Mesenteric fat pad (tissue), 1 donor: ENCODE measurements around the gene PRSS33. TPM values are rescaled to one million over a fixed set of nuclear protein-coding genes. Genes with fewer than 3 reads are reported as not detected.

Experiments used
- DNase-seq: peaks from one replicate; pipeline ENCODE4 v3.0.0-alpha.2; 2020; ENCODE audit warnings: low spot score
- total RNA-seq: library from RNA; stranded (reverse); fragmentation: NEBNext Ultra II Directional; extraction: Animal tissue kit (Norgen Biotek cat#: 25700); gene quantifications from one replicate; pipeline ENCODE4 v1.2.1, GENCODE V29; 2021
- donor health status: DM: yes; HTN: yes; CAD: no.

PRSS33 gene
- total RNA-seq, 1 donor from 2014 or later, result not detected

DNA sequence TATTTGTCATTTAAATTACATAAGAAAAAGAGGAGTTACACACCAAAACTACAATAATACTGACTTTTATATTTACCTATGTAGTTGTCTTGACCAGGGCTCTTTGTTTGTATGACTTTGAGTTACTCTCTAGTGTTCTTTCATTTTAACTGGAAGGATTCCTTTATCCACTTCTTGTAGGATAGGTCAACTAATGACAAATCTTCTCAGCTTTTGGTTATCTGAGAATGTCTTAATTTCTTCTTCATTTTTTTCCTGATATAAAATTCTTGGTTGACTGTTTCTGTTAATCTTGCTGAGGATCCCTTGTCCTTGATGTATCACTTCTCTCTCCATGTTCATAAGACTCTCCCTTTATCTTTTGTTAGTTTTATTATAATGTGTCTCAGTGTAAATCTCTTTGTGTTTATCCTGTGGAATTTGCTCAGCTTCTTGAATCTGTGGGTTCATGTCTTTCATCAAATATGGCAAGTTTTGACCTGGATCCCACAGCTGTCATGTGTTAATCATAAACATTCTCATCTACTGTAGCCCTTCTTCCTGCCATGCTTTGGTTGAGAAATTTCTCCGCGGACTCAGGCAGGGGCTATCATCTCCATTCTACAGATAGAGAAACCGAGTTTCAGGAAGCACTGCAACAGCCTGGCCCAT is 16.3 kb upstream of the PRSS33 start:
- DNase-seq, result no peak

DNA sequence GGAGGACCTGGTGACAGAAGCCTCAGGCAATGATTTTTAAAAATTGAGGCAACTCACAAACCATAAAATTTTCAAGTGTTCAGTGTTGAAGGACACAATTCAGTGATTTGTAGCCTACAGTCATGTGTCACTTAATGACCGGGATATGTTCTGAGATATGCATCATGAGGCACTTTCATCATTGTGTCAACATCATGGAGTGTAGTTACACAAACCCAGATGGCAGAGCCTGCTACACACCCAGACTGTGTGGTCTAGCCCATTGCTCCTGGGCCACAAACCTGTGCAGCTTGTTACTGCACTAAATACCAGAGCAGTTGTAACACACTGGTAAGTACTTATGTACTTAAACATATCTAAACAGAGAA is 12.5 kb upstream of the PRSS33 start:
- DNase-seq, result no peak

DNA sequence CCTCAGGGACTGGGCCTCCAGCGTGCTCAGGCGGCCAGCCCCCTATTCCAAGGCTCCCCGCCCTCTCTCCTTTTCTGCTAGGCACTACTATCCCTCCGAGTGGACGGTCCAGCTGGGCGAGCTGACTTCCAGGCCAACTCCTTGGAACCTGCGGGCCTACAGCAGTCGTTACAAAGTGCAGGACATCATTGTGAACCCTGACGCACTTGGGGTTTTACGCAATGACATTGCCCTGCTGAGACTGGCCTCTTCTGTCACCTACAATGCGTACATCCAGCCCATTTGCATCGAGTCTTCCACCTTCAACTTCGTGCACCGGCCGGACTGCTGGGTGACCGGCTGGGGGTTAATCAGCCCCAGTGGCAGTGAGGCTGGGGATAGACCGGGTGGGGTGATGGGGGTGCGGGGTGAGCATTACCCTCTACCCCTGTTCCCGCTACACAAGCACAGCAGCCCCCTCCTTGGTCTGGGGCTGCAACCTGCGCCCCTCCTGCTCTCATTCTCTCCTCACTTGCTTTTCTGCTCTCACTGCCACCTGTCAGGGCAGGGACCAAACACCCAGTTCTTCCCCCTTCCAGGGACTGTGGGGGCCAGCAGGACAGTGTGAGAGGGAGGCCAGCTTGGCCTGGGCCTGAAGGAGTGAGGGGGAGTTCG is 12.0 kb upstream of the PRSS33 start:
- no peak for DNase-seq

DNA sequence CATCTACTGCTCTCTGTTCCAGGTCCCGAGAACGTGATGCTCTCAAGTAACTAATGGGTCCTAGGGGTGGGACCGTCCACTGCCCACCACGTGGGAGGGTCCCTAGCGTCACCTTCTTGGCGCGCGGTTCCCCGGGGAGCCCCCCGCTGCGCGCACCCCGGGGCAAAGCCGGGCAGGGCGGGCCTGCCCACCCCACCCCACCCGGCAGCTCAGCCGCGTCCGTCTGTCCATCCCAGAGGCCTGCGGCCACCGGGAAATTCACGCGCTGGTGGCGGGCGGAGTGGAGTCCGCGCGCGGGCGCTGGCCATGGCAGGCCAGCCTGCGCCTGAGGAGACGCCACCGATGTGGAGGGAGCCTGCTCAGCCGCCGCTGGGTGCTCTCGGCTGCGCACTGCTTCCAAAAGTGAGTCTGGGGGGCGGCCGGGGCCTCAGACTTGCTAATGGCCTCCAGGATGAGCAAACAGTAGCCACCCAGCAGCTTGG is 11.4 kb upstream of the PRSS33 start:
- DNase-seq, result no peak

DNA sequence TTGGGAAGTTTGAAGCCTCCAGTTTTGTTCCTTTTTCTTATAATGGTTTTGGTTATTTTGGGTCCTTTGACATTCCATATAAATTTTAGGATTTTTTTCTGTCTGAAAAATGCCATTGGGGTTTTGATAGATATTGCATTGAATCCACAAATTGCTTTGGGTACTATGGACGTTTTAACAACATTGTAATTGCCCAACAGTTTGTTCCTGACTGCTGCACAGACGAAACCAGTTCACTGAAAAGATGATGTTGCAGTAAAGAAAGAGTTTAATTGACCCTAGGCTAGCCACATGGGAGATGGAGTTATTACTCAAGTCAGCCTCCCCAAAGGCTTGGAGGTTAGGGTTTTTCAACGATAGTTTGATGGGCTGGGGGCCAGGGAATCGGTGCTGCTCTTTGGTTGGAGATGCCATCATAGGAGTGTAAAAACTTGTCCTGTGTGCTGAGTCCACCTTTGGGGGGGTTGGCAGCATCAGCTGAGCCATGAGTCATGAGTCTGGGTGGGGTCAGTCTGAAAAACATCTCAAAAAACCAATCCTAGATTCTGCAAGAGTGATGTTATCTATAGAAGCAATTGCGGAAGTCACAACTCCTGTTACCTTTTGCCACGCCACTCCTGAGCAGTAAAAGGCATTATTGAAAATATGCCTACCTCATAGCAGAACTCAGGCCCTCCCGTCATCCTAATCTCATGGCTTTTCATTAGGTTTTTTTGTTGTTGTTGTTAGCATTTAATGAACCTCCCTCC is 8.2 kb upstream of the PRSS33 start:
- no peak for DNase-seq

DNA sequence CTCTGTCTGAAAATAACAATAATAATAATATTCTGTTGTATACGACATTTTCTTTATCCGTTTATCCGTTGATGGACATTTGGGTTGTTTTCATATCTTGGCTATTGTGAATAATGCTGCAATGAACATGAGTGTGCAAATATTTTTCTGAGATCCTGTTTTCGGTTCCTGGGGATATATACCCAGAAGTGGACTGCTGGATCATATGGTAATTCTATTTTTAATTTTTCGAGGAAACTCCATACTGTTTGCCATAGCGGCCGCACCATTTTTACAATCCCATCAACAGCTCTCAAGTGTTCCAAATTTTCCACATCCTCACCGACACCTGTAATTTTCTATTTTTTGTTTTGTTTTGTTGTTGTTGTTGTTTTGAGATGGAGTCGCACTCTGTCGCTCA is 5.6 kb upstream of the PRSS33 start:
- DNase-seq, result no peak

DNA sequence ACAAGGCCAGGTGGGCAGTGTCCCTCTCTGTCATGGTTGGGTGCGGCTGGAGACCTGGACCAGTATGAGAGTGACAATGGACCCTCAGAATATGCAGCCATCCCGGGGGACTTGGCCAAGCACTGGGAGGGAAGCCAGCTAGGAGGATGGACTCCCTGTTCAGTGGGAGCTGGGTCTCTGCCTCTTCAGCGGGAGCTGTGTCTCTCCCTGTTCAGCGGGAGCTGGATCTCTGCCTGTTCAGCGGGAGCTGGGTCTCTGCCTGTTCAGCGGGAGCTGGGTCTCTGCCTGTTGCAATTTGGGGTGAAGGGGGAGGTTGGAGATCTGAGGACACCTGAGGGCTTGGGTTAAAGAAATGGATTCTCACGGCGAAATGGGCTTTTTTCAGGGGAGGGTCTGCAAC is 3.8 kb upstream of the PRSS33 start:
- no peak for DNase-seq

DNA sequence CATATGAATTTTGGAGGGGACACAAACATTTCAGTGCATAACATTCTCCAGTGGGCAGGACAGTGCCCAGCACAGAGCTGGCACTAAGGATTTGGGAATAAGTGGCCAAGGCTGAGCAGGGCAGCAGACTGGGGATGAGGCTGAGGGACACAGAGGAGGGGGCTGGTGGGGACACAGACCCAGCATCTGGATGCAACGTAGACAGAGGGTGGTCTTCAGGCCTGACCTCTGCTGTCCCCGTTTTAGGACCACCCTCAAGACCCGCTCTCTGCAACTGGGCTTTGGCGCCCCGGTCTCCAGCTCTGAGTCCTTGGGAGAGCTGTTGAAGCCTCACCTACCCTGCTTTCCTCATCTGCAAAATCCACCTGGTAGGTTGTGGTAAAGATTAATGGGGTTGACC is 3.3 kb upstream of the PRSS33 start:
- DNase-seq, result no peak

DNA sequence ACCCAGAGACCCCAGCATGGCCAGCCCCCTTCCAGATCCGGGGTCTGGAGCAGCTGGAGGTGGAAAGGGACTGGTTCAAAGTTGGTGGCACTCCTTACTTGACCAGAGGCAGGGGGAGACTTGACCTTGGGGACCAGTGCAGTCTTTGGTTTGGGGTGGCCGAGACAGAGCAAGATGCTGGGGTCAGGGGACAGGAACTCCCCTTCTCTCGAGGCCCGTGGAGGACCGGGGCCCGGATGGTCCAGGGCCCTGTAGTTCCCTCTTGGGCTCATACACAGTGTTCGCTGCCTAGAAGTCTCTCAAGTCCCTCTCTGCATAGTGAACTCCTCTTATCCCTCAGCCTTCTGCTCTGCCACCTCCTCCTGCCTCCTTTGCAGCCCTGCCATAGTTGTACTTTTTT is 601 bp upstream of the PRSS33 start:
- DNase-seq, result no peak

DNA sequence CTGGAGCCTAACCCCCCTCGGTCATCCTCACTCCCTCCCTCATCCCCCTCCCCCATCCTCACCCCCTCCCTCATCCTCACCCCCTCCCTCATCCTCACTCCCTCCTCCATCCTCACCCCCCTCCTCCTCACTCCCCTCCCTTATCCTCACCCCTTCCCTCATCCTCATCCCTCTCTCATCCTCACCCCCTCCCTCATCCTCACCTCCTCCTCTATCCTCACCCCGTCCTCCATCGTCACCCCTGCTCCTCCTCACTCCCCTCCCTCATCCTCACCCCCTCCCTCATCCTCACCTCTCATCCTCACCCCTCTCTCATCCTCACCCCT is 571 bp downstream of the PRSS33 start:
- no peak for DNase-seq

DNA sequence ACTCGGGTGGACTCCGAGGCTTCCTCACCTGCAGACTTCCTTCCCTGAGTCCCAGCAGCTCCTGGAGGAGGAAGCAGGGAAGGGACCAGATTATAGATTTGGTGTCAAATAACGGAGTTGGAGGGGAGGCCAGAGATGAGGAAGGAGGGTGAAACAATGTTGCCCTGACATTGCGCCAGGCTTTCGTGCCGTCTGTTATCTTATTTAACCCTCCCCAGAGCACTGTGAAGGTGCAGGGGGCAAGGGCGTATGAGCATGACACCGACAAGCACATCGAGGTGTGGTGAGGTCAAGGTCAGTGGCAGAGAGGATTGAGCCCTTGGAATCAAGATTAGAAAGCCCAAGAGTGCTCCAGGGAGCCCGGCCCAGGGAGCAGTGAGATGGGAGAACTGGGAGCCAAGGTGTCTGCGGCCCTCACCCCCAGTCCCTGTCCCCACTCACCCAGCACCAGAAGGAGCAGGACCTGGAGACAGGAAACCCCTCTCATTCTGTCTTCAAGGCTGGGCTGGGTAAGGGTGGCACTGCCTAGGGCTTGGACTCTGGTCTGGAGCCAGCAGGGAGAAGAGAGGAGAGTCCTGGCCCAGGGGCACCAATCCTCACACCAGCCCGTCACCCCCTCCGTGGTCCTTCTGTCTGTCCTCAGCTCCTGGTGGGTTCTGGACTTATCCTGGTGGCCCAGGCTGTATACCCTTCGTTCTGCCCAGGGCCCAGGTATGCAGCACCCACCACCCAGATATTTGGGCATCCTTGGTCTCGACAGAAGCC is 1.1 kb downstream of the PRSS33 start:
- DNase-seq, result no peak

DNA sequence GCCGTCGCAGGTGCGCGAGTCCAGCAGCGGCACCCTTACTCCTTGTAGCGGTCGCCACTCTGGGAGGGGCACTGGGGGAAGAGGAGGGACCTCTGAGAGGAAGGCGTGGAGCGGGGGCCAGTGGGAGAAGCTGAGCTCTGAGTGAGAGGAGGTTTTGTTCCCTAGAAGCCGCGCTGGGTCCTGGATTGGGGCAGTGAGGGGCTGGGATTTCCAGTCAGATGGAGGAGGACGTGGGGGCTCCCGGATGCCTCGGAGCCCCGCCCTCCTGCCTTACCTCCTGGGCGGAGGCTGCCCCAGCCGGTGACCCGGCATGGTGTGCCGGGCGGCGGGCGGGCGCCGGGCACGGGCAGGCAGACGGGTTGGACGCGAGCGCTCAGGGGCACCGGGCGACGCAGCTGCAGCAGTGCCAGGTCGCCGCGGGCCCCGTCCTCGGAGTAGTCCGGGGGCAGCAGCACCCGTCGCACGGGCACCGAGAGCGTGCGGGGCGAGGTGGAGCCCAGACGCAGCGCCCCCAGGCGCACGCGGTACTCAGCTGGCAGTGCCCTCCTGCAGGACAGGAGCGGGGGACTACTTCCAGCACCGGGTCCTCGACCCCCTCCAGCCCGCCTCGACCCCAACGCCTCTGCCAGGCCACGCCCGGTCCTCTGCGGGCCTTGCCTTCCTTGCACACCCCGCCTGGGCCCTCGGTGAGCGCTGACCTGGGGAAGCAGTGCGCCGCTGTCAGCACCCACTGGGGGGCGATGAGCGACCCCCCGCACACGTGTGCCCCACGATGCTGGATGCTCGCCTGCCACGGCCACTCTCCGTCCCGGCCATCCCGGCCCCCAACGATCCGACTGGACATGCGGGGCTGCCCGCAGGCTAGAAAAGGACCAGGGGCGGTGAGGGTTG is 2.0 kb downstream of the PRSS33 start:
- DNase-seq, result peak; percentile 86

DNA sequence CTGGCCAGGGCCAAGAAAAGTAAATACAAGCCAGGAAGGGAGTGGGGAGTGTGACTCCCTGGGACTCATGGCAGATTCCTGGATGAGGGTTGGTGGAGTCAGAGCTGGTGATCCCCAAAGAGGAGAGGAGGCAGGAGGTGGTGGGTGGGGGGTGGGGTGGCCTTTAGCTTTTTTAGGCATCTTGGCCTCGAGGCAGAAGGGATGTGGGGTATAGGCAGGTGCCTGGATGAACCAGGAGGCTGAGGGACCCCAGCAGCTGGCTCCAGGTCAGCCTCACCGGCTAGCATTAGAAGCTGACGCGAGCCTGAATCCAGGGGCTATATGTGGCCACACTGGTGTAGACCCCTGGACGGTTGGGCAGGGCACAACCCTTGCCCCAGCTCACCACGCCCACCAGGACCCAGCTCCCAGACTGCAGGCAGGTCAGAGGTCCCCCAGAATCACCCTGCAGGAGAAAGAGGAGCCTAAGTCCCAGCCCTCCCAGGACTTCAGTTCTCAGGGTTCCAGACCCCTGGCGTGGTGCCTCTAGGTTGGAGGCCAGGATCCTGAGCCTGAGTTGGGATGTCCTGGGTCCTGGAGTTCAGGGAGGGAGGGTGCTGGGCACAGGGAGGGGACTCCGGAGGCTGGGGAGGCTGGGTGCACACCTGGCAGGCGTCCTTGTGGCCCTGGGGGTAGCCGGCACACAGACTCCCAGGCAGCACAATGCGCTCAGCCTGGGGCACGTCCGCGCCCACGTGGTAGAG is 2.8 kb downstream of the PRSS33 start:
- peak; percentile 60 for DNase-seq

DNA sequence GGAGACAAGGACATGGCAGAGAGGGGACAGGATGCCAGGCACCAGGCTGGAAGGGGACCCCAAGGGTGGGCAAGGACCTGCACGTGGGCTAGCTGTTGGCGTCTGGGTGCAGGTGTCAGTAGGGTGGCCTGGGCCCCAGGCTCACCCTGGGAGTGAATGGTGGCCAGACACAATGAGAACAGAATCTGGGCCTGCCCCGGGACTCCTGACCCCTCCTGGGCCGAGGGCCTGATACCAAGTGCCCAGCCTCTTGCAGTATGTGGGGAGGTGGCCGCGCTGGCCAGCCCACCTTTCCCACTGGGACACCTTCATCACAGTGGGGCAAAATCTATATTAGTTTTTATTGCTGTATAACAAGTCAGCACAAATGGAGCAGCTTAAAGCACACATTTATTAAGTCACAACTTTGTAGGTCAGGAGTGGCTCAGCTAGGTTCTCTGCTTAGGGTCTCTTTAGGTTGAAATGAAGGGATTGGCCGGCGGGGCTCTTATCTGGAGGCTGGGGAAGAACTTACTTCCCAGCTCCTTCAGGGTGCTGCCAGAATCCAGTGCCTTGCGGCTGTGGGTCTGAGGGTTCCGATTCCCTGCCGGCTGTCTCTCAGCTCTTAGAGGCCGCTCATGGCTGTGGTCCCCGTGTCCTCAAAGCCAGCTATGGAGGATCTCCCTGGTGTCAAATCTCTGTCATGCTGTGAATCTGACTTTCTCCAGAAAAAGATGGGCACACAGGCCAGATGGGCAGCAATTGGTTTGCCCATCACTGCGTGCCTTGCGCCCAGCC is 3.6 kb downstream of the PRSS33 start:
- peak; percentile 71 for DNase-seq

DNA sequence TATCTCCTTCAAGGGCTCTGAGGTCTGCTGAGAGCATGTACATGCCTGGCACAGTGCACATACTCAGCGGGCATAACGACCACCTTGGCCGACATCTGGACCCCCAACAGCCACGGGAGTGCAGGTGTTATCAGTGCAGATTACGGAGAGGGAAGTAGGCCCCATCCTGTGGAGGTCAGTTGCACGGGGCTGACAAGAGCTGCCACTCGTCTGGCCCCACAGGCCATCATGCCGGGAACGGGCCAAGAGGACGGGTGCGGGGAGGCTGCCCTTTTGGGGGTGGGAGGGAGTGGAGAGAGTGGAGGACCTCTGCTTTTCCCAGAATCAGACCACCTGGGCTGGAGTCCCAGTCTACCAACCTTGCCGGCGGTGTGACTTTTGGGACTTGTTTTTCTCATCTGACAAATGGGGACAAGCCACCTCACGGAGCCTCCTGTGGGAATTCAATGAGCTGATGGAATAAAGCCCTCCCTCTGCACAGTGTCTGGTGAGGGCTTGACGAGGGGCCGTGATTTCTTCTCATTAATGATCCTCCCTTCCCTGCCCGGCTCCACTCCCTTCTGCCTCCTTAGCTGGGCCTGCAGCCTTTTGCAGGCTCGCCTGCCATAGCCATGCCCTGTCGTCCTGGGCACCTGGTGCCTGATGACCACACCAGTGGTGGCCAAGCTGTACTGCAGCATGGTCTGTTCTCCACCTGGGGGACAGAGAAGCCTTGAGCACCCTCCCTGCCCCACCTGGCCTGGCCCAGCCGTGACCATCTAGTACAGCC is 4.6 kb downstream of the PRSS33 start:
- peak; percentile 77 for DNase-seq

DNA sequence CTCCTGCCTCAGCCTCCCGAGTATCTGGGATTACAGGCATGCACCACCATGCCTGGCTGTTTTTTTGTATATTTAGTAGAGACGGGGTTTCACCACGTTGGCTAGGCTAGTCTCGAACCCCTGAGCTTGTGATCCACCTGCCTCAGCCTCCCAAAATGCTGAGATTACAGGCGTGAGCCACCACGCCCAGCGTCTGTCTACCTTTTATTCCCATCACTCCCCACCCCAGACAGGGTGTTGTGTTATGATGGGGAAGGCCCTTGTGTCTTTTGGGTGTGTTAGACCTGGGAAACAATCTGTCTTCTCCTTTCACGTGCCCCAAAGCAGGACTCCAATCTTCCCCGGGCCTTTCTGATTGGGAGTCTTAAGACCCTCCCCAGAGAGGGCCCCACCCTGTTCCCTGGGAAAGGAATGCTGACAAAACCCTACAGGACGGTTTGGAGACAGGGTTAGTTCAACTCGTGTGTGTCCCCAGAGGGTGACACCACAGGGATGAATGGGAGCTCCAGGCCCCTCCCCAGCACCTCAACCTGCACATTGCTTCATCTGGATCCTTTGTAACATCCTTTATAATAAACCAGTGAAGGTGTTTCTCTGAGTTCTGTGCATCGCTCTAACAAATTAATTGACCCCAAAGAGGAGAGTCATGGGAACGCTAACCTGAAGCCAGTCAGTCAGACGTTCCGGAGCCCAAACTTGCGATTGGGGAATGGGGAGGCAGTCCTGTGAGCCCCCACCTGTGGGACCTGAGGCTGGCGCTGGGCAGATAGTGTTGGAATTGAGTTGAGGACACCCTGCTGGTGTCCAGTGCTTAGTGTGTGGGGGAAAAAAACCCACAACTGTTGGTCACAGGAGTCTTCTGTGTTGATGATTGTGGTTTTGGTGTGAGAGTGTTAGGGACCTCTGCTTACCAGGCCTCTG is 7.1 kb downstream of the PRSS33 start:
- peak; percentile 30 for DNase-seq

DNA sequence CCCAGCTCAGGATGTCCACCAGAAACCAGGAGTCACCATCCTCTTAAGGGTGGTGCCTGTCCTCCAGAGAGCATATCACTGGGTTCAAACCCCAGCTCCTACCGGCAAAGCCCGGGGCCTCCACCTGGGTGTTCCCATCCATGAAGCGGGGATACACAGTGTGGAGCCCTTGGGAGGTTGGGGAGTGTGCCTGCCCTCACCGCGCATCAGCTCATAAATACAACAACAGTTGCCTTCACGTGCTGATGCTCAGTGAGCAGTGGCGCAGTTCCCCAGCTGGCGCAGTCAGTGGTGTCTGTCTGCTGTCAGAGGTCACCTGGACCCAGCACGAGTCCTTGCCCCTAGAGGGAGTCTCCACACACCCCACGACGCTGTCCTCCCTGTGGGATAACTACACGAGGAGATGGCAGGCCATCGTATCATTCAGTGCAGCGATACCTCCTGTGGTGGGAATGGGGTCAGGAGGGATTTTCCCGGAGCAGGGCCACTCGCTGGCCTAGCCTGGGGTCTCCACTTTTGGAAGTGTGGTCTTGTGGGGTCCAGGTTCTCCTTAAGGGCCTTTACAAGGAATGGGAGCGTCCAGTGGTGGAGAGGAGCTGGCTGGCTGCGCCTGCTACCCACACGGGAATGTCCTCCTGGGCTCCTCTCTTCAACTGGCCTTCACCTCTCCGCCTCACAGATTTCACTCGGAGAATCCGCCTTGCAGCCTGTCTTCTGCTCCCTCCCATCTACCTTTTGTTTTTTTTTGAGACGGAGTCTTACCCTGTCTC is 8.0 kb downstream of the PRSS33 start:
- peak; percentile 83 for DNase-seq
